Activated CD4-positive, alpha-beta T cell treated with anti-CD3 and anti-CD28 coated beads, Interleukin-2, Interleukin-4, amounts not matched to agents 100 ng/mL and 50 ng/mL, durations not matched to agents 16 hours and 8 hours (primary cell): Measurements from ENCODE around the gene FILIP1L.
A peak's percentile ranks its signal among the peaks of the same experiment; 100 is the strongest.

ENCODE experiments used
- DNase-seq: peaks from one replicate; pipeline ENCODE4 v3.0.0-alpha.2; 2020; ENCODE audit warnings: low spot score

FILIP1L gene

DNA sequence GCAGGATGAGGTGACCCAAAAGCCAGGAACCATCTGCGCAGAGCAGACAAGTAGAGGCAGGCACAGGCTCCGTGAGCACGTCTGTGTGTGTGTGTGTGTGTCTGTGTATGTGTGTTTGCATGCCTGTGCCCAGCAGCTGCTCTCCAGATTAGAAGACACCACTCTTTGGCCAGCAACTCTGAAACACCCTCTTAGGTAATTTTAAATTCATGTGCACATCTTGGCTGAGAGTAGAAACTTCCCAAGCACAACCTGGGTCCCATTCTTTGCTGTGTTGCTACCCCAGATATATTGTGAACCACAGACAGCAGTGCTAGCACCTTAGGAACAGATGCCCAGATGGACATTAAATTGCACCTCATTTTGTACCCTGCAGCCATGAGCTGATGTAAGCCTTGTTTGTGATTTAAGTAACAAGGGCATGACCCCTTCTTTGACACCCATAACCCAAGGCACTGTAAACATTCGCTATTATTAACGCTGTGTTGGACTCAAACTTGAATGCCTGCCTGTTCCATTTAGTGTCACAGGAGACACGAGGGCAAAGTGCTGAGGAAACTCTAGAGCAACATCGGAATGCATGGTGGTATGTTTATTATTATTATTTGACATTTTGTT is at the start of gene FILIP1L:
TSS of gene FILIP1L (minus strand) at position 89 of the 618 bp plus-strand sequence.
- no peak for DNase-seq

DNA sequence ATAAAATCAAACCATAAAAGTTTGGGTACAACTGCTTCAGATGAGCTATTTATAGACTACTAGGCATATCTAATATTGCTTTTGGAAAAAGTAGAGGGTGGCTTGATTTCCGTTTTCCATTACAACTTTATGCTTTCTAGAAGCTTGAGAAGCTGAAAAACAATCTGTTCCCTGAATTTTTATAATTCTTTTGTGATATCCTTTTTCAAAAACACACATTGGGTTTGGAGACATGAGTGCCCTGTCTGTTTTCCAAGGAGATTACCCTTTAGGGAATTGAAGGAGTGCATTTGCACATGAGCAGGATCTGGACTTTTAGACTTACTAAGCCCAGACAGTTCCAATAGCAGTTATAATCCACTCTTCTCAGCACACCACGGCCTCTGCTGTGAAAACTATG is 49.5 kb upstream of the FILIP1L start:
- no peak for DNase-seq

DNA sequence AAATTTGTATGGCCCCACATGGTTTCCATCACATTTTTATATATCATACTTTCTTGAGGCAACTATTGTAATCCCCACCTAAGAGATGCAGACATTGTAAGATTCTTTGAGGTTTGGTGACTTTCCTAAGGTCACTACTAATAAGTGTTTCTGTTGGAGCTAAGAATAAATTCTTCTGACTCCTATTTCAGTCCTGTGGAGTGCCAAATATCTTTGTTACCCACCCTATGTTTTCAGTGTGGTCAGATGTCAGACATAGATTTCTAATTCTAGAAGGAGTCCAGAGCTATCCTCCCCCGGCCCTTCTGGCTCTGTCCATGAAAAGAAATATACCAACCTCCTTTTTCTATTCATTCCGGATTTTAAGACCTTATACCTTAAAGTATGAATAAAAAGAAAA is 46.2 kb upstream of the FILIP1L start:
- DNase-seq, result no peak

DNA sequence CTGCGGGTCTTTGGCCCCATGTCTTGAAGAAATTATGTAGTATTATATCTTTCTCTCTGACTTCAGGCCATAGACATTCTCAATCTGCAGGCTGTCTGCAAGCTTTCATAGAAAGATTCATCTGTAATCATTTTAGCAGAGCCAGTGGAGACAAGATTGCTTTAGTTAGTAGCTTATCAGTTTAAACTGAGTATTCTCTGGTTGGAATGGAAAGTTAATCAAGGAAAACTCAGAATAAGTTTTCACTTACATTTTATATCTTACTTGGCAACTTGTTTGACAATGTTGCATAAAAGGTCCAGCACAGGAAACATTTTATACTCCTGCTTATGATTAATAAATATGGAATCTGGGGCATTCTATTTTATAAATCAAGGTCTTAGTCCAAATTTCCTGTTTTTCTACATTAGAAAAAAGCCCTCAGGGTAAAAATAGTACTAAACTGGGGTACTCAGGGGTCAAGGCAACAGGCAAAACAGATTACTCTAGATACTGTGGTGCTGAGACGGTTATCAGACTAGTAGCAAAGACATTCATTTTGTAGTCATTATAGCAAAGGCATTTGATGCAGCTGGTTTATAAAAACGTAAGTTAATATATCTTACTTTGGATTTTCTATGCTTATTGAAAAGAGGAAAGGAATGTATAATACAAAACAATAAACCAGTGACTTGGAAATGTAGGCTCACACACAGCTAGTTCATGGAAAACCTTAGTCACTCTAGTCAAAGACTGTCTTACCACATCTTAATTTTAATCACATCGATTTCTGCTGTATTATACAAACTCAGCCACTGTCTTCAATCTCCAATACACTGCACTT is 45.2 kb upstream of the FILIP1L start:
- DNase-seq, result peak; percentile 1

DNA sequence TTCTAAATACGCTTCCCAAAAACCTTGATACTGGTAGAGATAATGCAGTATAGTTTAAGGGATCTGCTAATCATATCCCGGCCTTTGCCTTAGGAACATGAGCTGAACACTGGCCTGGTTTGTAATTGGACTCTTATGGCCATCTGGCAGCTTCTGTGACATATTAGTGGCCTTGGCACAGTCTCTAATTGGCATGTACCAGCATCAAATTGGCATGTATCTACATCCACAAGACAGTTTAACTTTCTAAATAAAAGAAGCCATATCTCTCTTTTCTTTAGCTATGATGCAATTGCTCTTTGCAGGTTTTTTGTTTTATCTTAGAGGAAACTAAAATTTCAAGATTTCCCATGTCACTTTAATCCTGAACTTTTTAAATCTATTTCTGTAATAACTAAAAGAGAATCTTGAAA is 44.6 kb upstream of the FILIP1L start:
- no peak for DNase-seq

DNA sequence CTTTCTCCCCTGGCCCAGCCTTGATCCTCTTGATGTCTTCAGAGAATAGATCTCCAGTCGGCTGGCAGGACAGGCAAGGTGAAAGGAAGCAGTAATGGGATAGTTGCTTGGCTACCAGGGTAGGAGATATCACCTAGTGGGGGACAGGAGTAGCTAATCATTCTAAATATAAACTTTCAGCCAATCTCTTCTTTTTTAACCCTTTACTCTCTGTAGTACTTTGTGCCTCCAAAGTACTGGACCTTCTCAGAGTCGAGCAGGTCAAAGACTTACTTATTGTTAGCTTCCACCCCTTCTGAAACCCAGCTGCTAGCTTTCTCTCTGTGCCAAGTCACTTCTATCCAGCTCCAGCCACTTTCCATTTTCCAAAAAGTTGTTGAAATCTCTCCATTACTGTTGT is 43.4 kb upstream of the FILIP1L start:
- DNase-seq, result no peak

DNA sequence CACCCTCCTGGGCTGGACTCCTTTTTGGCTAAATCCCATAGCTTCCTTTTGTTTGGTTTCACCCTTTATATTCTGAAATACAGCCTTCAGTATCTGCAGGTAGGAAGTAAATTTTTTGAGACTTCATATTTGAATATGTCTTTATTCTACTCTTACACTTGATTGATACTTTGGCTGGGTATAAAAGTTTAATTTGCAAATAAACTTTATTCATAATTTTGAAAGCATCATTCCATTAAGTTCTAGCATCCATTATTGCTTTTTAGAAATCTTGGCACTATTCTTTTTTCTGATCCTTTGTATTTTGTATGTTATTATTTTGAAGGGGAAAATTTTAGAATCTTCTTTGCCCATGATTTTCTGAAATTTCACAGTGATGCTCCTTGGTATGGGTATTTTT is 41.3 kb upstream of the FILIP1L start:
- no peak for DNase-seq

DNA sequence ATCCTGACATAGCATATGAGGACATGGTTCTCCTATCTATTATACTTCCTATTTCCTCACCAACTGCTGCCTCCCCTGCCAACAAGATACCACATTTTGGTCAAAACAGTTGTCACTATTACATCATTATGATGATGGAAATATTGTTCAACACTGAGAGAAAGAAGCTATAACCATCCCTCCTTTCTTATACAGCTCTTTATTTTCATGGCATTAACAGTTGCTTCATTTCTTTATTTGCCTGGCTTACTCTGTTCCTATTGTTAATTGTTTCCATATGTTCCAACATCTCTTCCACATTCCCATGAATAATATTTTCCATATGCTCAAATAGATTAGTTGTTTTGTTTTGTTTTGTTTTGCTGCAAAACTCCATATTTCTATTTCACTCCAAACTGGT is 40.8 kb upstream of the FILIP1L start:
- DNase-seq, result no peak

DNA sequence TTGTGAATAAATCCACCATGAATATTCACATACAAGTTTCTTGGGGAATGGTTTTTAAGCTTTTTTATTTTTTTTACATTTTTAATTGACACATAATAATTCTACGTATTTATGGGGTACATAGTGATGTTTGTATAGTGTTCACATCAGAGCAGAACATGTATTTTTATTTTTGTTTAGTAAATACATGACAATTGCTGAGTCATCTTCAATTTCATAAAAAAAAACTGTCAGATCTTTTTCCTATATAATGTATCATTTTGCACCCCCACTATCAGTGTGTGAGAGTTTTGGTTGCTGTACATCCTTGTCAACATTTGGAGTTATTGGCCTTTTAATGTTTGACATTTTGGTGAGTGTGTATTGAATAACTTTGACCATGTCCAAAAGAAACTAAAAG is 39.9 kb upstream of the FILIP1L start:
- DNase-seq, result no peak

DNA sequence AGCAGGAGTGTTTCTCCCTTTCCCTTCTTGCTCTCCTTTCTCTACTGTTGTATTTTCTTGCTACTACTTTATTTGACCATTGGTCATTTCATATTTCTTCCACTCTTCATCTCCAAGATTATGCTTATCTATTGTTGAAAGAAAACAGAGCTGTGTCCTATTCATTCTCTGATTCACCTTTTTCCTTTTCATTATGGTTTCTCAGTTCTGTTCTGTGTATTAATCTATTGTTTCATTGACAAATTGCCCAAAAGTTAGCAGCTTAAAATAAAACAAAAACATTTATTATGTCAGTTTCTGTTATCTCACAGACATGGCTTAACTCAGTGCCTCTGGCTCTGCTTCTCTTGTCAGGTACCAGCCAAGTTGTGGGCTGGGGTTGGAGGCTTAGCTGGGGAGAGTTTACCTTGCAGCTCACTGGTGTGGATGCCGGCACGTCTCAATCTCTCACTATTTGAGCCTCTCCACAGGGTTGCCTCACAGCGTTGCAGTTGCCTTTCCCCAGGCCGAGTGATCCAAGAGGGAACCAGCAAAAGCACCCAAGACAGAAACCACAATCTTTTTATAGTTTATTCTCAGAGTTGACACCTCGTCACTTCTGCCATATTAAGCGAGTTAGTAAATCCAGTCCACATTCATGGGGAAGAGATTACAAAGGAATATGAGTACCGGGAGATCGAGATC is 36.9 kb upstream of the FILIP1L start:
- DNase-seq, result no peak

DNA sequence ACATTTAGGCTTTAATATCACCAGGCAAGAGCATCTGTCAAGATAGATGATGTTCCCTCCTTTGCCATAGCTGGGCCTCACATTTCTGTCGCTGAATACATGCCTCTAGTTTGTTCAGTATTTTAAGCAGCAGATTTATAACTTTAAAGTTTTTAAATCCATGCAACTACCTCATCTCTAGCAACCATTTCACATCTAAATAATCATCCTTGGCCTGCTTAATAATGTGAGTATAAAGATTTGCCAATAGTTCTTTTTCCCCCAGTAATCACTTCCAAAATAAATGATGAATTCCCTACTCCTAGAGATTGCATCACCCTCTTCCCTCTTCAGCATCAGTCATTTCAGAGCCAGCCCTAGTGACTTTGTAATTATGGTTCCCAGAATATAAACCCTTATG is 36.2 kb upstream of the FILIP1L start:
- DNase-seq, result no peak

DNA sequence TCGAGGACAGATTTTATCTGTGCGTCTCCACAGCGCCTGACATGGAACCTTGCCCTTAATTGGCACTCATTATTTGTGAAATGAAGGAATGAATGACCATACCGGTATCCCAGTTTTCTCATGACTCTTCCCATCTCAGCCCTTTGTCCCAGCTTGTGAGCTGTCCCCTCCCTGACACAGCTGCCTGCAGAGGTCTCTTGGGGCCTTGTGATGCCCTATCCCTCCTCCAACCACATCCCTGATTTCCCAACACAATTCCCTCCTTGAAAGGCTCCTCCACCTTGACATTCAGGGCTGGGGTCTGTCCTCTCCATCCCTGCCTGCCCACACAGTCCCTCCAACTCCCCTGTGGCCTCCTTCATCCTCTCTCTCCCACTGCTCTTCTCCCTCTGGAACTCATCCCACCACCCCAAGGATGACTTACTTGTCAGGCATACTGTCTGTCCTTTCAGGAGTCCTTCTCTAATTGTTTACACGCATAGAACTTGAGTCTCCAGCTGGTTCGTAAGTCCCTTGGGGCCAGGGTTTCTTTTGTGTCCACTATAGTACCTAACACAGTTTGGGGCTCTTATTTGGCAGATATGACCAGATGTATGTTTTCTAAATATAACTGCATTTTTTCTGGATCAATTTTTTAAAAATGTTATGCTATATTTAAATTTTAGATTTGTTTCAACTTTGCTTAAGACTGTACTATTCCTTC is 35.6 kb upstream of the FILIP1L start:
- DNase-seq, result no peak

DNA sequence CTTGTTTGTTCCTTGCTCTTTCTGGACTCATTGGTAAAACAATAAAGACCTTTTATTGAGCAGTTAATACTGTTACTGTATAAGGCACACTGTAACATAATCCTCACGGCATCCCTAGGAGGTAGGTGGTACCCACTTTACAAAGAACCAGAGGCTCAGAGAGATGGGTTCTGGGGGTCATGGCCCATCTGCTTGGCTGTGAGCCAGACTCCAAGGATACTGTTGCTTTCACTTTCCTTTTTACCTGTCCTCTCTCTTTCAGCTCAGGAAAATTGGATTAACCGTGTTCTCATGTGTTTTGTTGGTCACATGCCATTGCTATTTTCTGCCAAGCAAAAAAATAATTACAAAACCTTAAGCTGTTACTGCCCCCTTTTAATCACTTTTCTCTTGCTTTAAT is 34.8 kb upstream of the FILIP1L start:
- no peak for DNase-seq

DNA sequence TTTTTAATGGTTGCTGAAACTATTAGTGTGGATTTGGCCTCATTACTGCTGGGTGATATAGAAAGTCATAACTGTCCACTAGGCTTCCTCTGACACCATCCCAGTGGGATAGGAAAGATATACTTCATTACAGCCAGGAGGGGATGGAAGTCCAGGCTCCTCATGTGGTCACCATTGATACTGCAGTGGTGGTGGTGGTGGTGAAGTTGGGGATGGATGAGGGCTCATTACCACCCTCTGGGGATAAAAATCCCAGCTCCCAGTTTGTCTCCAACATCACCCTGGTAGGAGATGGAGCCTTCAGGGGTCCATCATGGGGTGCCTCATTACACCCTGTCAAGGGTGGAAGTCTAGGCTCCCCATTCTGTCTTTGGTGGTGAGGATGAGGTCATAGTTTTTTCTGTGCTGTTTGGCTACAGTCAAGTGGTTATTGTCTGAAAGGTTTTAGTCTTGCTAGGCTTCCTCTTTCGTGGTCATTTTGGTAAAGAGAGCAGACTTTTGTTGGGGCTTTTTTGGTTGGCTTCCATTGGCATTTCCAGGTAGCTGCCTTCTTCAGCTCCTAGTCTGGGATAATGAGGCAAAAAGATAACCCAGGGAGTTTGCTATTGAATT is 30.1 kb upstream of the FILIP1L start:
- DNase-seq, result no peak

DNA sequence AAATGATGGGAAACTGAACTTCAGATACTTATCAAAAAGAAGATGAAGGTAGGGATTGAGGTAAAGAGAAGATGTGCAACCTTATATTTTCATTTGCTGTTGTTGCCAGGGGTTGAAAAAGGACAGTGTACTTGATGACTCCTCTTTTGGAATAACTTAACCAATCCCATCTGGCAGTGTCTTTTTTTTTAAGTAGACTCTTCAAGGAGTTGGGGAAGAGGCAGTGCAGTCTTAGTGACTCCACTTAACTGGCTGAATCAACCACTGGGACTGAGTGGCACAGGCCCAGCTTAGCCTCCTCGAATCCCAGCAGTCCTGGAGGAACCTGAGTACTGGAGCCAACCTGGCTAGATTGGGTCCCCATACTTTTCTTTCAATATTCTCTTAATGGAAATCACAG is 27.3 kb upstream of the FILIP1L start:
- no peak for DNase-seq

DNA sequence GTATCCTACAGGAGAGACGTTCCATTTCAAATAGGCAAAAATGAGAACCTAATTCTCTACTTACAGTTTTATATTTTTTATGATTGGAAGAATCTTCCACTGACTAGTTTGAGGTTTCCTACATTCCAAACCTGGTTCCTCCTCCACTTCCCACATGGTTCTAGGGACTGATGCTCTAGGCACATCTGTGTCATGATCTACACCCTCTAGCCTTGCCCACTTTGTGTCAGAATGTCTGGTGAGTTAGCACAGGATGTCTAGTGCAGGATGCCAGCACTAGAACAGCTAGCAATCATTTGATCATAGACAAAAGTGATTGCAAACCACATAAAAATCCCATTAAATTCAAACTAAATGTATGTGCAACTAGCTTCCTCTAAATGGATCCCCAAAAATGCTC is 26.7 kb upstream of the FILIP1L start:
- no peak for DNase-seq

DNA sequence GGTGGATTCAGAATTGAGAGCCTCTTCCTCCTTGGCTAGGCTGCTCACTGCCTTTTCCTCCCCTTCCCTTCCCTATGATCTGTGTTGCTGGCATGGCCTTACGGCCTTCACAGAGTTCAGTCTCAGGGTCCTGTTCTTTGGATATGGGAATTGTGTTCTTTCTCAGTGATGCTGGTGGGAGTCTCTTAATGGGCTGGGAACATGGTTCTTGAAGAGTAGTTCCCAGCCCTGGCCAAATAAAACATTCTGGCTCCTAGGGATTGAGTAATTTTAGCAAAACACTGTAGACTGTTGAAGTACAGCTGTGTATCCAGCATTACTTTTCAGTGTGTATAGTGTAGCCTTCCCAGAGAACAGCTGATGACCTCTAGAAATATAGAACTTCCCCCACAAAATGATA is 22.6 kb upstream of the FILIP1L start:
- DNase-seq, result no peak

DNA sequence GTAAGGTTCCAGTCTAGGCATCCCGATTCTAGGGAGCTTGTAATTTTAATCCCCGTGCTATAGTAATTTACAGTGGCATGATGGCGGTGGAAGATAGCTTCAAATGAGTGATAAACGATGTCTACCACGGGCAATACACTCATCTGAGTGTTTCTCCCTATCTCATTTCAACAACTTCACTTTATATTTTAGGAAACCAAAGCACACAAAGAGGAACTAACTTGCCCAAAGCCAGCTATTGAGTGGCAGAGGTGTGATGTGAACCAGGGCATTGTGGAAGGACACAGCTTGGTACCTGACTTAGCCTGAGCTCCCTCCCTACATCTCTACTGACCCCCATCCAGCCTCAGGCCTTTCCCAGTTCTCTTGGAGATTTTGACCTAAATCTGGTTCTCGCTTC is 16.9 kb upstream of the FILIP1L start:
- DNase-seq, result no peak

DNA sequence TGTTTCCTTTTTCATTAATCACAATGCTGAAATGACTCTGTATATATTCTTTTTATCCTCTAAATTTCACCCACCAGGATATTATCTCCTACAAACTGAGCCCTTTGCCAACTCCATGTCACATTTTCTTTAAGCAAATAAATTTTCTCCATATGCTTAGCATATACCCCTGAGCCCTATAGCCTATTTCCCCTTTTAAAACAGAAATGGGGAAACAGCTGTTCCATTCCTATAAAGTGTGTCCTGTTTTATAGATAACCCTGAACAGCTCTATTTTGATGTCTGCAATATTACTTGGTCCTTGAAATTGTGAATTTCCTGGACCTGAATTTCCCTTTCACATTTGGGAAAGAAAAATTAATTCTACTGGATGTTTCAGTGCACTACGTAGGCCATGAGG is 15.6 kb upstream of the FILIP1L start:
- no peak for DNase-seq

DNA sequence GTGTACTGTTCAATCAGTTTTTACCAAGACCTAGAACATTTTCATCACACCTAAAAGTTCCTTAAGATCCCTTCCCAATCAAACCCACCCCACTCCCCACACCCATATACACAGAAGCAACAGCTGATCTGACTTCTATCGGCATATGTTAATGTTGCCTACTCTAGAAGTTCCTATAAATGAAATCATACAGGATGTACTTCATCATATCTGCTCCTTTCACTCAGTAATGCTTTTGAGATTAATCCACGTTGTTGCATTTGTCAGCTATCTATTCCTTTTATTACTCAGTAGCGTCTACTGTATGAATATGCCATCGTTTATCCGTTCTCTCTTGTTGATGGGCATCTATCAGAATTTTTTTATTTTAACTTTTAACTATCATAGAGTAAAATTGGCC is 14.3 kb upstream of the FILIP1L start:
- no peak for DNase-seq

DNA sequence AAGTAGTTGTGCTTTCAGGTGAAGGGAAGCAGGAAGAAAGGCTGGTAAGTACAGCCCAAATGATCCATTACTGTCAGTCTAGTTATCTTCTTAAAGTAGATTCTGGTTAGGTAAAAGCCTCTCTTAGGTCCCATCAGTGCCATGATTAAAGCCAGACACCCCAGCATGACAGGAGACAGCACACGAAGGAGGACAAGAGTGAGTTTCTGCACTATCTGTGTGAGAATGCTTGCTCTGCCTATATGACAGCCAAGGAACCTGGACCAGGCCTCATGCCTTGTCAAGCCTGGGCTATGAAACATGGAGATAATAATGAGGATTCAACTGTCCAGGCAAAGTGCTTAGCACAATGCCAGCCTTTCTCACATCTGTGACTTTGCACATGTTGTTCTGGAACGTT is 13.5 kb upstream of the FILIP1L start:
- no peak for DNase-seq
